Right lobe of liver (tissue), 6 donors: ENCODE measurements around the gene KCNJ12. TPM values are rescaled to one million over a fixed set of nuclear protein-coding genes. Genes with fewer than 3 reads are reported as not detected.
"Not testable (repeated sequence)": the region's sequence is repeated elsewhere in the genome, so short reads cannot be mapped to it uniquely, and the experiment has no call there.

Source experiments
- ATAC-seq, 4 donors: fragments of 200-7000 bp; cut with Tn5 transposase; one replicate each; pipeline ENCODE4 v1.9.1; 2020; ENCODE audit warnings: mild to moderate bottlenecking in 4 of 4, moderate library complexity in 4 of 4
- DNase-seq, 3 donors: peaks; one replicate each; pipeline ENCODE4 v3.0.0-alpha.2; 2020
- H3K27ac ChIP-seq, 3 donors: fragments of 200-600 bp; one replicate each; pipeline ENCODE4 v1.8.0; 2022
- H3K27me3 ChIP-seq, 2 donors: fragments of 200-600 bp; one replicate each; pipeline ENCODE4 v1.8.0; 2022
- H3K36me3 ChIP-seq, 4 donors: fragments of 200-600 bp; sonication (generic) in 1 of 4; one replicate each; pipeline versions ENCODE4 v1.5.1 to v1.8.0; 2017 to 2022; ENCODE audit warnings: control low read depth in 1 of 4
- H3K4me1 ChIP-seq, 4 donors: fragments of 200-600 bp; sonication (generic) in 1 of 4; one replicate each; pipeline versions ENCODE4 v1.5.1 to v1.8.0; 2017 to 2022; ENCODE audit warnings: control low read depth in 1 of 4
- H3K4me3 ChIP-seq, 3 donors: fragments of 200-600 bp; one replicate each; pipeline ENCODE4 v1.8.0; 2022
- H3K9me3 ChIP-seq, 4 donors: fragments of 200-600 bp; sonication (generic) in 1 of 4; one replicate each; pipeline versions ENCODE4 v1.5.1 to v1.8.0; 2017 to 2022; ENCODE audit warnings: control low read depth in 1 of 4
- CTCF ChIP-seq, 4 donors: fragments of 200-600 bp in 3 of 4; fragments of 450-650 bp in 1 of 4; IDR thresholded peaks; one replicate each; pipeline versions ENCODE4 v1.5.1 to v1.8.0; 2016 to 2022; ENCODE audit warnings: antibody characterized with exemption in 4 of 4, mild to moderate bottlenecking in 2 of 4
- POLR2A ChIP-seq: fragments of 450-650 bp; IDR thresholded peaks from one replicate; pipeline ENCODE4 v1.6.1; 2017; ENCODE audit warnings: antibody characterized with exemption, mild to moderate bottlenecking
- WGBS: methylation state at CpG from one replicate; pipeline ENCODE4 v1.1.6; 2018; ENCODE audit warnings: low coverage, low lambda C conversion rate; ENCODE audit not compliant: insufficient coverage; ENCODE audit errors: missing lambda C conversion rate; 5-methylcytosine and 5-hydroxymethylcytosine counted together
- intact Hi-C, 2 donors: fragments of 100-400 bp; cut with DNase I; formaldehyde crosslinking; loops; one replicate each; pipeline versions ENCODE4 v1.11.2 to v1.14.1; 2022
- total RNA-seq, 6 experiments: library from RNA; depleted of rRNA in 2 of 6; stranded (reverse); fragments of >200 nt in 2 of 6; fragmentation: NEBNext Ultra II Directional in 3 of 6; extraction: Animal tissue kit (Norgen Biotek cat#: 25700) in 3 of 6; gene quantifications; one replicate each; pipeline versions ENCODE4 v1.1.0 to v1.2.4, GENCODE V29; 2016 to 2023
- donor health status: DM: no; HTN: yes; CAD: no.
- donor health status: DM: no; HTN: no; CAD: no.
- donor health status: DM: no; HTN: no; CAD: no.
- donor health status: DM: no; HTN: yes; CAD: no.
- donor health status: DM: no; HTN: yes; CAD: no.

The KCNJ12 gene
- total RNA-seq, 6 experiments from 2014 or later, result 0.07 to 2.2 (median 0.23) TPM

- no peak for DNase-seq
- no peak overlapping the region for H3K27ac ChIP-seq
- H3K4me1 ChIP-seq, result no peaks in the 10 kb centered on the region
- intact Hi-C loops, result no loop called here
- WGBS, result no CpG with 5 or more reads among the region's 5 CpGs
- no peak overlapping the region for H3K4me3 ChIP-seq
- no peak for ATAC-seq
- TF ChIP-seq POLR2A (no peak), CTCF (IDR thresholded peaks at IDR 0.05) (no peak)
- no peaks in the 10 kb centered on the region for H3K27me3 ChIP-seq
- H3K9me3 ChIP-seq, result no peaks in the 10 kb centered on the region
- no peaks in the 10 kb centered on the region for H3K36me3 ChIP-seq
These were observed 19.6 kb downstream of the KCNJ12 start for GRCh38 chr17:21395764-21396163.

GRCh38 chr17:21396237-21396636 lies 20.1 kb downstream of the KCNJ12 start:
- TF ChIP-seq CTCF (IDR thresholded peaks at IDR 0.05) (no peak), POLR2A (no peak)
- intact Hi-C loops, result no loop called here

GRCh38 chr17:21397341-21398190 lies 21.4 kb downstream of the KCNJ12 start:
- TF ChIP-seq CTCF (IDR thresholded peaks at IDR 0.05) (no peak), POLR2A (no peak)
- 47% methylated on average over 4 of the region's 28 CpGs for WGBS

More at GRCh38 chr17:21396237-21396636, 20.1 kb downstream of the KCNJ12 start:
- no peak overlapping the region for H3K4me3 ChIP-seq
- DNase-seq, result no peak
- ATAC-seq, result no peak
- no peaks in the 10 kb centered on the region for H3K9me3 ChIP-seq
- H3K36me3 ChIP-seq, result no peaks in the 10 kb centered on the region
- no peaks in the 10 kb centered on the region for H3K27me3 ChIP-seq
- no peak overlapping the region for H3K27ac ChIP-seq
- 88% methylated on average over 5 of the region's 14 CpGs for WGBS
- no peaks in the 10 kb centered on the region for H3K4me1 ChIP-seq

GRCh38 chr17:21399474-21400186 lies 23.5 kb downstream of the KCNJ12 start:
- no peak for DNase-seq
- TF ChIP-seq POLR2A, result no peak
- H3K9me3 ChIP-seq, result no peaks in the 10 kb centered on the region
- no peak for ATAC-seq
- H3K4me3 ChIP-seq, result no peak overlapping the region
- intact Hi-C loops, result loop anchor here (5.0 kb wide), 1 partner anchor 288 kb away; no protein-coding TSS in a partner anchor
- no peaks in the 10 kb centered on the region for H3K36me3 ChIP-seq
- 43% methylated on average over 3 of the region's 13 CpGs for WGBS
- H3K4me1 ChIP-seq, result no peaks in the 10 kb centered on the region
- no peak overlapping the region for H3K27ac ChIP-seq
- no peaks in the 10 kb centered on the region for H3K27me3 ChIP-seq

More at GRCh38 chr17:21397341-21398190, 21.4 kb downstream of the KCNJ12 start:
- H3K27ac ChIP-seq, result no peak overlapping the region
- intact Hi-C loops, result no loop called here
- no peaks in the 10 kb centered on the region for H3K36me3 ChIP-seq
- ATAC-seq, result no peak
- no peak for DNase-seq
- no peaks in the 10 kb centered on the region for H3K4me1 ChIP-seq
- H3K4me3 ChIP-seq, result no peak overlapping the region
- H3K27me3 ChIP-seq, result no peaks in the 10 kb centered on the region
- H3K9me3 ChIP-seq, result no peaks in the 10 kb centered on the region

GRCh38 chr17:21400187-21400569 lies 24.0 kb downstream of the KCNJ12 start:
- not testable (repeated sequence) for H3K36me3 ChIP-seq, H3K4me3 ChIP-seq, H3K27me3 ChIP-seq, H3K27ac ChIP-seq, ATAC-seq, DNase-seq, H3K4me1 ChIP-seq, H3K9me3 ChIP-seq
- intact Hi-C loops, result loop anchor here (5.0 kb wide), 1 partner anchor 287 kb away; no protein-coding TSS in a partner anchor
- WGBS, result 39% methylated on average over 5 of the region's 9 CpGs
